Measurements from ENCODE around the gene PGBD2.
"Not testable (repeated sequence)": the region's sequence is repeated elsewhere in the genome, so short reads cannot be mapped to it uniquely, and the experiment has no call there.

GRCh38 chr1:248930037-248930436 is 24.0 kb downstream of the PGBD2 start:
- not testable (repeated sequence) for TF ChIP-seq CTCF, POLR2A (IDR thresholded peaks at IDR 0.05)

Measured in uterus (tissue), 2 donors.